ENCODE data around the gene KCNG3.

Gene KCNG3

GRCh38 chr2:42425697-42426096, 68.1 kb downstream of the KCNG3 start:
- no peak overlapping the region for H3K9ac ChIP-seq (ENCODE audit: insufficient read length, low read depth)
- H3K4me3 ChIP-seq (ENCODE audit: insufficient read length, low read depth), result no peak overlapping the region
- no peak for TF ChIP-seq ZNF274 (IDR thresholded peaks at IDR 0.05; ENCODE audit: low read depth, low read length)
- no peak for TF ChIP-seq SUZ12 (IDR thresholded peaks at IDR 0.05; ENCODE audit: extremely low read depth, insufficient read depth, insufficient read length)
- no peak for TF ChIP-seq YY1 (IDR thresholded peaks at IDR 0.05; ENCODE audit: insufficient read depth, insufficient read length)
- no peak for DNase-seq (ENCODE audit: low read depth, low spot score)
- no peaks in the 10 kb centered on the region for H3K36me3 ChIP-seq (ENCODE audit: insufficient read depth, insufficient read length, low read length)
- H3K4me1 ChIP-seq (ENCODE audit: insufficient read depth, insufficient read length), result peaks cover 2% of the 10 kb centered on the region
- H3K9me3 ChIP-seq (ENCODE audit: insufficient read depth, low read length), result no peaks in the 10 kb centered on the region
- no peaks in the 10 kb centered on the region for H3K27me3 ChIP-seq (ENCODE audit: insufficient read depth, insufficient read length)

DNA sequence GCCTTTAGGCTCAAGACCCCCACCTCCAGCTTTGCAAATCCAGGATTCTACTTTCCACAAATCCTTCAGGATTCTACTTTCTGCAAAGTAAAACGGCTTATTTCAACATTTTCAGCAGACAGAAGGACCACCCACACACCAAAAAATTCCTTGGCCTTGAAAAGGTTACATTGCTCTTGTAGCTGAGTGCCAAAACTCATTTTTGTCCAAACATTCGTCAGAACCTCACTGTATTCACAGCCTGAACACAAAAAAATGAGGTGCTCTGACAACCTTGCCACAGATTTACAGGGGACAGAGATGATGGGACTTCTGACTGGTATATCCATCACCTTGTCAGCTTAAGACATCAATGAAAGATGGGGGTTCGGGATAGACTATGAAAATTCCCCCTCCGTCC, 69.7 kb downstream of the KCNG3 start:
- no peak for TF ChIP-seq YY1 (IDR thresholded peaks at IDR 0.05; ENCODE audit: insufficient read depth, insufficient read length)
- TF ChIP-seq ZNF274 (IDR thresholded peaks at IDR 0.05; ENCODE audit: low read depth, low read length), result no peak
- no peak for TF ChIP-seq SUZ12 (IDR thresholded peaks at IDR 0.05; ENCODE audit: extremely low read depth, insufficient read depth, insufficient read length)
- H3K27me3 ChIP-seq (ENCODE audit: insufficient read depth, insufficient read length), result no peaks in the 10 kb centered on the region

GRCh38 chr2:42421601-42422239, 72.1 kb downstream of the KCNG3 start:
- Histone ChIP-seq H3K4me1 (ENCODE audit: insufficient read depth, insufficient read length) (peaks cover 2% of the 10 kb centered on the region), H3K9me3 (ENCODE audit: insufficient read depth, low read length) (no peaks in the 10 kb centered on the region), H3K4me3 (ENCODE audit: insufficient read length, low read depth) (no peak overlapping the region), H3K9ac (ENCODE audit: insufficient read length, low read depth) (no peak overlapping the region), H3K27me3 (ENCODE audit: insufficient read depth, insufficient read length) (no peaks in the 10 kb centered on the region), H3K36me3 (ENCODE audit: insufficient read depth, insufficient read length, low read length) (no peaks in the 10 kb centered on the region)
- TF ChIP-seq YY1 (IDR thresholded peaks at IDR 0.05; ENCODE audit: insufficient read depth, insufficient read length) (no peak), ZNF274 (IDR thresholded peaks at IDR 0.05; ENCODE audit: low read depth, low read length) (no peak), SUZ12 (IDR thresholded peaks at IDR 0.05; ENCODE audit: extremely low read depth, insufficient read depth, insufficient read length) (no peak)
- no peak for DNase-seq (ENCODE audit: low read depth, low spot score)

More for the DNA sequence above, 69.7 kb downstream of the KCNG3 start:
- Histone ChIP-seq H3K4me3 (ENCODE audit: insufficient read length, low read depth) (no peak overlapping the region), H3K36me3 (ENCODE audit: insufficient read depth, insufficient read length, low read length) (no peaks in the 10 kb centered on the region), H3K9ac (ENCODE audit: insufficient read length, low read depth) (no peak overlapping the region), H3K4me1 (ENCODE audit: insufficient read depth, insufficient read length) (peaks cover 2% of the 10 kb centered on the region), H3K9me3 (ENCODE audit: insufficient read depth, low read length) (no peaks in the 10 kb centered on the region)
- no peak for DNase-seq (ENCODE audit: low read depth, low spot score)

DNA sequence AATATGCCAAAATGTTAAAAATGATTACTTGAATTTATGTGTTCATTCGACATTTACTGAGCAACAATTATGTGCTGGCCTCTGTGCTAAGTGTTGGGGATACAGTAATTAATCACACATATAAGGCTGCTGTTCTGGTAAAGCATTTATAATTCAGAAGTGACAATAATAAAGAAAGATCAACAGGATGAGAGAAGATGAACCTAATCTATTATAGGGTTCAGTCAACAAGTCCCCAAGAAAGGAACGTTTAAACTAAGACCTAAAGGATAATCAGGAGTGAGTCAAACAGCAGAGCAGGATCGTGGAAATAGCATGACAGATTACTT, 72.7 kb downstream of the KCNG3 start:
- TF ChIP-seq YY1 (IDR thresholded peaks at IDR 0.05; ENCODE audit: insufficient read depth, insufficient read length) (no peak), SUZ12 (IDR thresholded peaks at IDR 0.05; ENCODE audit: extremely low read depth, insufficient read depth, insufficient read length) (no peak), ZNF274 (IDR thresholded peaks at IDR 0.05; ENCODE audit: low read depth, low read length) (no peak)
- Histone ChIP-seq H3K4me1 (ENCODE audit: insufficient read depth, insufficient read length) (peaks cover 2% of the 10 kb centered on the region), H3K9me3 (ENCODE audit: insufficient read depth, low read length) (no peaks in the 10 kb centered on the region), H3K4me3 (ENCODE audit: insufficient read length, low read depth) (no peak overlapping the region), H3K27me3 (ENCODE audit: insufficient read depth, insufficient read length) (no peaks in the 10 kb centered on the region), H3K9ac (ENCODE audit: insufficient read length, low read depth) (no peak overlapping the region), H3K36me3 (ENCODE audit: insufficient read depth, insufficient read length, low read length) (no peaks in the 10 kb centered on the region)
- no peak for DNase-seq (ENCODE audit: low read depth, low spot score)

- Histone ChIP-seq H3K36me3 (ENCODE audit: insufficient read depth, insufficient read length, low read length) (no peaks in the 10 kb centered on the region), H3K9me3 (ENCODE audit: insufficient read depth, low read length) (peaks cover 20% of the 10 kb centered on the region), H3K27me3 (ENCODE audit: insufficient read depth, insufficient read length) (no peaks in the 10 kb centered on the region), H3K9ac (ENCODE audit: insufficient read length, low read depth) (no peak overlapping the region), H3K4me1 (ENCODE audit: insufficient read depth, insufficient read length) (no peaks in the 10 kb centered on the region), H3K4me3 (ENCODE audit: insufficient read length, low read depth) (no peak overlapping the region)
- no peak for DNase-seq (ENCODE audit: low read depth, low spot score)
- TF ChIP-seq ZNF274 (IDR thresholded peaks at IDR 0.05; ENCODE audit: low read depth, low read length) (no peak), YY1 (IDR thresholded peaks at IDR 0.05; ENCODE audit: insufficient read depth, insufficient read length) (no peak), SUZ12 (IDR thresholded peaks at IDR 0.05; ENCODE audit: extremely low read depth, insufficient read depth, insufficient read length) (no peak)
These were observed 79.1 kb downstream of the KCNG3 start for GRCh38 chr2:42414648-42415047.

DNA sequence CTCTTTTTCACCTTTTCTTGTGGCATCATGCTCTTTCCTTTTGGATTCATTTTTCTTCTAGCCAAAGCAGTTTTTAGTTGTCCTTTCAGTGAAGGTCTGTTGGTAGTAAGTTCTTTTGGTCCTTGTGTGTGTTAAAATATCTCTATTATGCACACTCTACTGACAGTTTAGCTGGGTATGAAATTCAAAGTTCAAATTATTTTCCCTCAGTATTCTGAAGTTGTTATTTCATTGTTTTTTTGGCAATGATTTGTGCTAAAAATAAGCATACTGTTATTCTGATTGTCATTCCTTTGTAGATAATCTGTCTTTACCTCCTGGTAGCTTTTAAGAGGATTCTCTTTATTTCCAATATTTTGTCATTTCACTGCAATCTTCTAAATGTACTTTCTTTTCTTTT, 79.6 kb downstream of the KCNG3 start:
- H3K4me3 ChIP-seq (ENCODE audit: insufficient read length, low read depth), result no peak overlapping the region
- H3K9me3 ChIP-seq (ENCODE audit: insufficient read depth, low read length), result peaks cover 20% of the 10 kb centered on the region
- H3K9ac ChIP-seq (ENCODE audit: insufficient read length, low read depth), result no peak overlapping the region
- no peaks in the 10 kb centered on the region for H3K36me3 ChIP-seq (ENCODE audit: insufficient read depth, insufficient read length, low read length)
- no peak for DNase-seq (ENCODE audit: low read depth, low spot score)
- H3K4me1 ChIP-seq (ENCODE audit: insufficient read depth, insufficient read length), result no peaks in the 10 kb centered on the region
- no peaks in the 10 kb centered on the region for H3K27me3 ChIP-seq (ENCODE audit: insufficient read depth, insufficient read length)
- TF ChIP-seq ZNF274 (IDR thresholded peaks at IDR 0.05; ENCODE audit: low read depth, low read length) (no peak), YY1 (IDR thresholded peaks at IDR 0.05; ENCODE audit: insufficient read depth, insufficient read length) (no peak), SUZ12 (IDR thresholded peaks at IDR 0.05; ENCODE audit: extremely low read depth, insufficient read depth, insufficient read length) (no peak)

GRCh38 chr2:42410742-42411514, 82.9 kb downstream of the KCNG3 start:
- no peak for DNase-seq (ENCODE audit: low read depth, low spot score)
- TF ChIP-seq ZNF274 (IDR thresholded peaks at IDR 0.05; ENCODE audit: low read depth, low read length), result no peak
- TF ChIP-seq SUZ12 (IDR thresholded peaks at IDR 0.05; ENCODE audit: extremely low read depth, insufficient read depth, insufficient read length), result no peak
- no peak for TF ChIP-seq YY1 (IDR thresholded peaks at IDR 0.05; ENCODE audit: insufficient read depth, insufficient read length)
- Histone ChIP-seq H3K36me3 (ENCODE audit: insufficient read depth, insufficient read length, low read length) (no peaks in the 10 kb centered on the region), H3K4me1 (ENCODE audit: insufficient read depth, insufficient read length) (no peaks in the 10 kb centered on the region), H3K9ac (ENCODE audit: insufficient read length, low read depth) (no peak overlapping the region), H3K4me3 (ENCODE audit: insufficient read length, low read depth) (no peak overlapping the region), H3K27me3 (ENCODE audit: insufficient read depth, insufficient read length) (no peaks in the 10 kb centered on the region), H3K9me3 (ENCODE audit: insufficient read depth, low read length) (peaks cover 32% of the 10 kb centered on the region)
